HuH-7 (cell line): ENCODE results near the gene COBLL1.

Experiments used
- DNase-seq: peaks from one replicate; pipeline ENCODE4 v3.0.0; 2011; ENCODE audit warnings: low spot score

COBLL1 gene

GRCh38 chr2:164681009-164681408, 160.6 kb downstream of the COBLL1 start:
- no peak for DNase-seq

GRCh38 chr2:164678631-164679149, 162.9 kb downstream of the COBLL1 start:
- DNase-seq = no peak

- DNase-seq = no peak
These were observed 163.9 kb downstream of the COBLL1 start for GRCh38 chr2:164677733-164678132.

- DNase-seq = no peak
These were observed 164.4 kb downstream of the COBLL1 start for GRCh38 chr2:164677271-164677670.

GRCh38 chr2:164675687-164676086, 165.9 kb downstream of the COBLL1 start:
- no peak for DNase-seq

GRCh38 chr2:164675027-164675426, 166.6 kb downstream of the COBLL1 start:
- no peak for DNase-seq

GRCh38 chr2:164671664-164672396, 169.8 kb downstream of the COBLL1 start:
- DNase-seq = no peak

GRCh38 chr2:164669291-164669690, 172.3 kb downstream of the COBLL1 start:
- DNase-seq = no peak

- DNase-seq = no peak
These were observed 174.1 kb downstream of the COBLL1 start for GRCh38 chr2:164667566-164667965.

GRCh38 chr2:164664070-164664469, 177.6 kb downstream of the COBLL1 start:
- no peak for DNase-seq

- no peak for DNase-seq
These were observed 178.6 kb downstream of the COBLL1 start for GRCh38 chr2:164662868-164663631.

GRCh38 chr2:164662066-164662465, 179.6 kb downstream of the COBLL1 start:
- no peak for DNase-seq

- no peak for DNase-seq
These were observed 180.3 kb downstream of the COBLL1 start for GRCh38 chr2:164661349-164661748.

GRCh38 chr2:164657129-164657528, 184.5 kb downstream of the COBLL1 start:
- no peak for DNase-seq

GRCh38 chr2:164655750-164656149, 185.9 kb downstream of the COBLL1 start:
- DNase-seq = no peak

- no peak for DNase-seq
These were observed 186.3 kb downstream of the COBLL1 start for GRCh38 chr2:164655336-164655735.

GRCh38 chr2:164651361-164651760, 190.3 kb downstream of the COBLL1 start:
- no peak for DNase-seq

GRCh38 chr2:164644036-164644700, 197.5 kb downstream of the COBLL1 start:
- DNase-seq = no peak

- DNase-seq = no peak
These were observed 198.6 kb downstream of the COBLL1 start for GRCh38 chr2:164642946-164643555.

GRCh38 chr2:164642268-164642667, 199.4 kb downstream of the COBLL1 start:
- no peak for DNase-seq
